ENCODE results near the gene QRFP. TPM values are rescaled to one million over a fixed set of nuclear protein-coding genes. Genes with fewer than 3 reads are reported as not detected.

Gene QRFP
- total RNA-seq, 4 donors from 2014 or later = not detected

DNA sequence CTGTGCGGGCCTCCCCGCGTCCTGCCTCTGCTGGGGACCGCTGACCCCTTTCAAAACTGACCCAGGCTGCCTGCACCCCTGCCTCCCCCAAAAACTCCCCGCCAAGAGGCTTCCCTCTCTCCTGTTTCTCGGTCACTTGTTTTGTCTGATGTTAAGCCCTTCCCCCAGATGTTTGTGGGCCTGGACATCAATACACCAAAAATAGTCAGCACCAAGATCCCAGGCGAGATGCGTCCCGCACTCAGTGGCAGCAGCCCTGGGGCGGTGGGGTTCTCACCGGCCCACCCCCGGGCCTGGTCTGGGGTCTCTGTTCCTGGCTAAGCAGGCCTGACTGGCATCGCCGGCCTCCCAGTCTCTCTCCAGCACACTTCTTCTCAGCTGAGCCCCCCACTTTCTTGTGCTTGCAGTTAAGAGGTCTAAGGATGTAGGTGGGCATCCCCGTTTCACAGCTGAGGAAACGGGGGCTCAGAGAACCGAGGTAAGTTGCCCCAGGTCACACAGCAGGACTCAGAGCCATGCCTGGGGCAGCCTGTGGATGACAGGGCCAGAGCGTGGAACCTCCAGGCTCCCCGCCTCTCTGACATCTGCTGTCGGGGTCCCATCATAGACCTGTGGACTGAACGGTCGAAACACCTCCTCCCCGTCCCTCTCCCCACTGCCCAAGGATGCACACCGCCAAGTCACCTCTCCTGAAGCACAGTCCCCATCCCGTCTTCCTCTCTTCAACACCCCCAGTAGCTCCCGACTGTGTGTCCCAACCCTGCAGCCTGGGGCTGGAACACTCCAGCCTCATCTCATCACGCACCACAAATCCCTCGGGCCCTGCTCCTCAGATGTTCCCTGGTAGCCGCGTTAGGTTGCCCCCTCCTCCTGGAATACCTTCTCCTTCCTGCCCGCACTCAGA is 25.6 kb upstream of the QRFP start:
- intact Hi-C loops (cut with DNase I; ENCODE audit: low total_unique reads) (no loop called here), in situ Hi-C loops (cut with MboI; ENCODE audit: low sequenced_read_pairs in 4 of 4) (no loop called here)
- TF ChIP-seq CTCF (IDR thresholded peaks at IDR 0.05 in 4 of 5, conservative IDR thresholded peaks at IDR 0.05 in 1 of 5) (no peak), POLR2A (IDR thresholded peaks at IDR 0.05) (no peak)
- H3K27ac ChIP-seq = no peak overlapping the region
- no peaks in the 10 kb centered on the region for H3K36me3 ChIP-seq
- H3K4me1 ChIP-seq = no peaks in the 10 kb centered on the region
- no peaks in the 10 kb centered on the region for H3K9me3 ChIP-seq
- DNase-seq = no peak
- no peak for ATAC-seq
- H3K27me3 ChIP-seq = peaks cover 26 to 30% (median 28%) of the 10 kb centered on the region in 3 donors
- no peak overlapping the region for H3K4me3 ChIP-seq

DNA sequence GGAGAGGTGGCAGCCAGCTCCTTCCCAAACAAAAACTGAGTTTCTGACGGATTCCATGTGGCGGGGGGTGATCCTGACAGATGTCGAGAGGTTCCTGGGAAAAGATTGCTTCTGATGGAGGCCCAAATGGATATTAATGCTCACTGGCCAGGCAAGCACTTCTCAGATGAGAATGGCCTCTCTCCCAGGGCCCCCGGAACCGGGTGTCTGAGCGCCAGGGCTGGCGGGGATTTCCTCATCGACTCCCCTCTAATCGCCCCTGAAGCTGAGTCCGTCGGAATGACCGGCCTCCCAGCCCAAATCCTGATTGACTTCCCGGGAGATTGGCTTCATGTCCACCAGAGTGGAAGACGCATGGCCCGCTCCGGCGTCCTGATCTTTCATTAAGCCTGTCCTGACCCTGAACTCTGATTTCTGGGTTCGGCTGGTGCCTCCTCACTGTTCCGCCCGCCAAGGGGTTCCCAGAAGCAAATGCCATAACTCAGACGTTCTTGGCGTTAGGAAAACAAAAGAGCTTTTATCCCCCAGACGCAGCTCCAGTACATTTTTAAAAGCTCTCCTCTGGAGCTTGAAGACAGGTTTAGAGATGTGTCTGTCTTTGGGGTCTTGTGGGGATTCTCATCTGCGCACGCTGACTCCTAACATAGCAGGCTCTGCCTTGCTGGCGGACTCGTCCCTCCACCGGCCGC is 24.8 kb upstream of the QRFP start:
- in situ Hi-C loops (cut with MboI; ENCODE audit: low sequenced_read_pairs in 4 of 4) = no loop called here
- intact Hi-C loops (cut with DNase I; ENCODE audit: low total_unique reads) = no loop called here
- ATAC-seq (no peak), DNase-seq (no peak)
- H3K36me3 ChIP-seq = no peaks in the 10 kb centered on the region
- no peak overlapping the region for H3K4me3 ChIP-seq
- H3K9me3 ChIP-seq = no peaks in the 10 kb centered on the region
- H3K27ac ChIP-seq = no peak overlapping the region
- TF ChIP-seq CTCF (IDR thresholded peaks at IDR 0.05 in 4 of 5, conservative IDR thresholded peaks at IDR 0.05 in 1 of 5) (no peak), POLR2A (IDR thresholded peaks at IDR 0.05) (no peak)
- no peaks in the 10 kb centered on the region for H3K4me1 ChIP-seq
- H3K27me3 ChIP-seq = peaks cover 26 to 32% (median 32%) of the 10 kb centered on the region in 3 donors

- TF ChIP-seq POLR2A (IDR thresholded peaks at IDR 0.05) (no peak), CTCF (IDR thresholded peaks at IDR 0.05 in 4 of 5, conservative IDR thresholded peaks at IDR 0.05 in 1 of 5) (no peak)
- no peak overlapping the region for H3K27ac ChIP-seq
- no peaks in the 10 kb centered on the region for H3K36me3 ChIP-seq
- no peak overlapping the region for H3K4me3 ChIP-seq
- no peaks in the 10 kb centered on the region for H3K9me3 ChIP-seq
- in situ Hi-C loops (cut with MboI; ENCODE audit: low sequenced_read_pairs in 4 of 4) = no loop called here
- H3K27me3 ChIP-seq = peaks cover 31 to 32% (median 32%) of the 10 kb centered on the region in 3 donors
- ATAC-seq (no peak), DNase-seq (no peak)
- intact Hi-C loops (cut with DNase I; ENCODE audit: low total_unique reads) = no loop called here
- H3K4me1 ChIP-seq = no peaks in the 10 kb centered on the region
Measured at GRCh38 chr9:130920762-130921299, 24.2 kb upstream of the QRFP start.

- no peak overlapping the region for H3K27ac ChIP-seq
- H3K4me3 ChIP-seq = no peak overlapping the region
- H3K27me3 ChIP-seq = peaks cover 26 to 34% (median 32%) of the 10 kb centered on the region in 3 donors
- H3K36me3 ChIP-seq = no peaks in the 10 kb centered on the region
- no peaks in the 10 kb centered on the region for H3K9me3 ChIP-seq
- DNase-seq = no peak
- intact Hi-C loops (cut with DNase I; ENCODE audit: low total_unique reads) (no loop called here), in situ Hi-C loops (cut with MboI; ENCODE audit: low sequenced_read_pairs in 4 of 4) (no loop called here)
- H3K4me1 ChIP-seq = no peaks in the 10 kb centered on the region
- no peak for ATAC-seq
- TF ChIP-seq CTCF (IDR thresholded peaks at IDR 0.05 in 4 of 5, conservative IDR thresholded peaks at IDR 0.05 in 1 of 5) = no peak
- TF ChIP-seq POLR2A (IDR thresholded peaks at IDR 0.05) = no peak
Measured at GRCh38 chr9:130920233-130920632, 23.6 kb upstream of the QRFP start.

Data from gastrocnemius medialis (tissue), 4 donors.